Trophoblast cell (in vitro differentiated cells and primary cell): ENCODE data around the gene PAM16.
A peak's percentile ranks its signal among the peaks of the same experiment; 100 is the strongest.

Source experiments
- DNase-seq, 2 donors: peaks; one replicate each; pipeline ENCODE4 v3.0.0-alpha.2; 2016
- H2AFZ ChIP-seq: 2 replicates; pipeline ENCODE4 v1.6.1; 2013; ENCODE audit warnings: low read length, moderate library complexity, mild to moderate bottlenecking; ENCODE audit not compliant: insufficient read depth, poor library complexity
- H2AK5ac ChIP-seq: 2 replicates; pipeline ENCODE4 v1.6.1; 2013; ENCODE audit warnings: mild to moderate bottlenecking, low read length
- H2BK120ac ChIP-seq: 2 replicates; pipeline ENCODE4 v1.6.1; 2013; ENCODE audit warnings: low read length, mild to moderate bottlenecking, moderate library complexity; ENCODE audit not compliant: insufficient read depth, poor library complexity
- H2BK12ac ChIP-seq: 2 replicates; pipeline ENCODE4 v1.6.1; 2013; ENCODE audit warnings: mild to moderate bottlenecking, low read length, moderate library complexity
- H2BK5ac ChIP-seq: 2 replicates; pipeline ENCODE4 v1.6.1; 2013; ENCODE audit warnings: low read length, low read depth, moderate library complexity, mild to moderate bottlenecking; ENCODE audit not compliant: poor library complexity
- H3K14ac ChIP-seq: 2 replicates; pipeline ENCODE4 v1.6.1; 2013; ENCODE audit warnings: mild to moderate bottlenecking, low read length
- H3K18ac ChIP-seq: 2 replicates; pipeline ENCODE4 v1.6.1; 2013; ENCODE audit warnings: mild to moderate bottlenecking, low read length
- H3K23ac ChIP-seq: 2 replicates; pipeline ENCODE4 v1.6.1; 2013; ENCODE audit warnings: low read length
- H3K27ac ChIP-seq: 2 replicates; pipeline ENCODE4 v1.5.1; 2013; ENCODE audit warnings: low read depth, mild to moderate bottlenecking, inconsistent platforms, low read length, moderate library complexity
- H3K27me3 ChIP-seq: 2 replicates; pipeline ENCODE4 v1.6.1; 2013; ENCODE audit warnings: inconsistent platforms, mild to moderate bottlenecking, low read length, moderate library complexity; ENCODE audit not compliant: insufficient read depth
- H3K36me3 ChIP-seq, 2 experiments: 1 replicate in 1 of 2; 2 replicates in 1 of 2; pipeline ENCODE4 v1.6.1; 2013; ENCODE audit warnings: low read length in 2 of 2, mild to moderate bottlenecking in 2 of 2, moderate library complexity in 1 of 2; ENCODE audit not compliant: insufficient read depth in 2 of 2, control insufficient read depth in 1 of 2
- H3K4ac ChIP-seq: 2 replicates; pipeline ENCODE4 v1.6.1; 2013; ENCODE audit warnings: low read depth, mild to moderate bottlenecking, low read length, moderate library complexity
- H3K4me1 ChIP-seq, 2 experiments: 1 replicate in 1 of 2; 2 replicates in 1 of 2; pipeline ENCODE4 v1.6.1; 2013; ENCODE audit warnings: low read length in 2 of 2, mild to moderate bottlenecking in 2 of 2, moderate library complexity in 1 of 2; ENCODE audit not compliant: insufficient read depth in 2 of 2, control insufficient read depth in 1 of 2
- H3K4me2 ChIP-seq: 2 replicates; pipeline ENCODE4 v1.6.1; 2013; ENCODE audit warnings: inconsistent platforms, mild to moderate bottlenecking, low read length, moderate library complexity
- H3K4me3 ChIP-seq: 2 replicates; pipeline ENCODE4 v1.5.1; 2013; ENCODE audit warnings: mild to moderate bottlenecking, low read depth, low read length, inconsistent platforms
- H3K79me1 ChIP-seq: one replicate; pipeline ENCODE4 v1.6.1; 2013; ENCODE audit warnings: low read length
- H3K79me2 ChIP-seq: 2 replicates; pipeline ENCODE4 v1.6.1; 2013; ENCODE audit warnings: low read length, mild to moderate bottlenecking; ENCODE audit not compliant: control insufficient read depth, insufficient read depth, poor library complexity
- H3K9ac ChIP-seq: 2 replicates; pipeline ENCODE4 v1.6.1; 2013; ENCODE audit warnings: mild to moderate bottlenecking, low read length
- H3K9me3 ChIP-seq: 2 replicates; pipeline ENCODE4 v1.6.1; 2013; ENCODE audit warnings: low read depth, mild to moderate bottlenecking, control low read depth, inconsistent platforms, low read length; ENCODE audit not compliant: insufficient read depth
- H4K12ac ChIP-seq: 2 replicates; pipeline ENCODE4 v1.6.1; 2013; ENCODE audit warnings: low read depth, mild to moderate bottlenecking, low read length, moderate library complexity
- H4K8ac ChIP-seq: 2 replicates; pipeline ENCODE4 v1.6.1; 2013; ENCODE audit warnings: low read depth, mild to moderate bottlenecking, low read length, moderate library complexity
- H4K91ac ChIP-seq: one replicate; pipeline ENCODE4 v1.6.1; 2013; ENCODE audit warnings: low read depth, mild to moderate bottlenecking, low read length, moderate library complexity
- WGBS: extraction: QIAGEN DNeasy Blood & Tissue Kit; methylation state at CpG from one replicate; pipeline ENCODE4 v1.1.7; 2013; ENCODE audit warnings: missing lambda C conversion rate; ENCODE audit not compliant: insufficient read length, insufficient coverage; ENCODE audit errors: extremely low coverage; 5-methylcytosine and 5-hydroxymethylcytosine counted together

Gene PAM16

DNA sequence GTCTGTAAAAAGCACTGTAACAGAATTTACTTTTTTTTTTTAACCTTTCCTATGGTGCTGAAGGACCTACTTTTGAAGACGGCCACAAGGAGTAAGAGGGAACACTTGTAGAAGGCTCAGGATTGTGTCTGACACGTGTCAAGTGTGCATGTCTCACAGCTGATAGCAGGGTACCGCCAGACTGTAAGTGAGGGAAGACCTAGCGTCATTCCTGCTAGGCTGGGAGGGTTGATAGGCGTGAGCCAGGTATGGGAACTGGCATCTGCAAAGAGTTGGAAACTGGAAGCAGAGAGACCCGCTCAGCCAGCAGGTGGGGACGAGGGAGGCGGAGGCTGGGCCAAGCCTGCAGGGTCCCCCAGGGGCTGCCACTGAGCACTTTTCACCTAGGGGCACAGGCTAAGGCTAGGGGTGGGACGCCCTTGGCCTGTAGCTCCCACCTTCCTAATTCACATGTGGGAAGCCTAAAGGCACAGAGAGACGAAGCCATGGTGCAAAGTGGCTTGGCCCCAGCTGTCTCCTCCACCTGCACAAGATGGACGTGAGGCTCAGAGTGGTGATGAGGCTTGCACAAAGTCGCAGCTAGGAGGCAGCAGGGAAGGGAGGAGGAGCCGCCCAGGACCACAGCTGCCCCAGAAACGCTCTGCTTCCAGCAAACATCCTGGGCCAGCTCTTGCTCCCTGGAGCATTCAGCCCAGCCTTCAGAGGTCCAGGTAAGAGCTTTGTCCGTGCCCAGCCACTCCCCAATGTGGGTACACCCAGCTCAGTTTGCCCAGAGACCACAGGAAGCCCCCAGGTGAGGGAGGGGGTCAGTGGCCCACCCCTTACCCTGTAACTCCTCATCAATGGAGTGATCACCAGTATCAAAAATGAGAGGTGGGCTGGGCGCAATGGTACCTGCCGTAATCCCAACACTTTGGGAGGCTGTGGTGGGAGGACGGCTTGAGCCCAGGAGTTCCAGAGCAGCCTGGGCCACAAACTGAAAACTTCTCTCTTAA lies 39.4 kb upstream of the PAM16 start:
- H2BK12ac ChIP-seq: peak overlapping the region; percentile 89
- H2BK120ac ChIP-seq: no peak overlapping the region
- peak overlapping the region; percentile 97 for H4K91ac ChIP-seq
- H3K4me1 ChIP-seq: peaks cover 70 to 80% of the 10 kb centered on the region in 2 experiments
- H3K27ac ChIP-seq: no peak overlapping the region
- H2BK5ac ChIP-seq: no peak overlapping the region
- H3K27me3 ChIP-seq: no peaks in the 10 kb centered on the region
- no peak overlapping the region for H2AFZ ChIP-seq
- H3K9ac ChIP-seq: no peak overlapping the region
- no peak overlapping the region for H3K23ac ChIP-seq
- no peak overlapping the region for H4K12ac ChIP-seq
- H3K4ac ChIP-seq: no peak overlapping the region
- no CpG with 5 or more reads among the region's 18 CpGs for WGBS
- H3K14ac ChIP-seq: no peak overlapping the region
- H3K4me3 ChIP-seq: no peak overlapping the region
- H3K36me3 ChIP-seq: peaks cover under 1 to 6% of the 10 kb centered on the region in 2 experiments
- peaks cover 22% of the 10 kb centered on the region for H3K79me2 ChIP-seq
- H3K4me2 ChIP-seq: no peak overlapping the region
- peak; percentile 58 to 69 for DNase-seq
- no peaks in the 10 kb centered on the region for H3K9me3 ChIP-seq
- H3K79me1 ChIP-seq: peaks cover 66% of the 10 kb centered on the region
- peak overlapping the region; percentile 31 for H2AK5ac ChIP-seq
- H4K8ac ChIP-seq: no peak overlapping the region
- no peak overlapping the region for H3K18ac ChIP-seq

DNA sequence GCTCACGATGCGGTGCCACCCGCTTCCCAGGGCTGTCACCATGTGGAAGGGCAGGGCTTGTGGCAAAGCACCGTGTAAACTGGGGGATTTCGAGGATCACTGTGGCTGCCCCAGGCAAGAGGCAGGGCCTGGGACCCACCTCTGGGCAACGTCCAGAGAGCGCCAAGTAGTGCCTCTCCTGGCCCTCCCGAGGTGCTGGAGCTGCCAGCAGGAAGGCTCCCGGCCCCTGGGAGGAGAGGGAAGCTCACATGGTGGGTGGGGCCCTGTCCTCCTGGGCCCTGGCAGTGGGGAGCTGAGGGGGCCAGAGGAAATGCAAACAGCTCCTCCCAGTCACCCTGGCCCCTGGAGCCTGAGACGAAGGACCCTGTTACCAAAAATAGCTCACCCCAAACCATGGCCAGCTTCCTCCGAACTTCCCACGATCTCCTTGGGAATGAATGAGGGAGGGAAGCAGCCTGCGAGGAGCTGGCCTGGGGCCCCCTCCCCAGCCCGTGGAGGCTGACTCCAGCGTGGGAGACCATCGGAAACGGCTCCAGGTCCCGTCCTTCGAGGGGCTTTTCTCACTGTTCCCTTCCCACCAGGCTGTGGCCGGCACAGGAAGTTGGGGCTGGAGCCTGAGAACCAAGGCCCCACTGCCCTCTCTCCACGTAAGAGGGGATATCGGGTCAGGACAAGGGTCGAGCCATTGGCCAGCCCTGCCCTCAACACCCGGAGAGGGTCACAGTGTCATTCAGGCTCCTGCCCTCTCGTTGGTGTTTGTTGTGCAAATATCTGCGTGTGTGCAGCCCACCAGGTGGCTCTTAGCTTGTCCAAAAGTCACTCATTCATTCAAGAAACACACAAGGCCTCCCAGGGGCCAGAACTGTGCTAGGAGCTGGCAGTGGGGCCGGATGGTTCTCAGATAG lies 38.2 kb upstream of the PAM16 start:
- Histone ChIP-seq H2AFZ (peak overlapping the region; percentile 57), H4K8ac (peak overlapping the region; percentile 87), H4K91ac (peak overlapping the region; percentile 97), H4K12ac (peak overlapping the region; percentile 61), H3K79me2 (peaks cover 21% of the 10 kb centered on the region), H3K9ac (peak overlapping the region; percentile 10), H2BK12ac (peak overlapping the region; percentile 89), H3K9me3 (peaks cover 2% of the 10 kb centered on the region), H3K4me2 (no peak overlapping the region), H3K4me1 (peaks cover 63 to 75% of the 10 kb centered on the region in 2 experiments), H3K23ac (no peak overlapping the region), H2AK5ac (peak overlapping the region; percentile 98), H3K4me3 (no peak overlapping the region), H3K4ac (peak overlapping the region; percentile 77), H3K79me1 (peaks cover 55% of the 10 kb centered on the region), H3K27ac (peak overlapping the region; percentile 82), H3K18ac (peak overlapping the region; percentile 94), H3K36me3 (peaks cover 5 to 9% of the 10 kb centered on the region in 2 experiments), H3K14ac (peak overlapping the region; percentile 98), H2BK5ac (peak overlapping the region; percentile 92), H3K27me3 (no peaks in the 10 kb centered on the region), H2BK120ac (peak overlapping the region; percentile 98)
- WGBS: no CpG with 5 or more reads among the region's 27 CpGs
- DNase-seq: no peak

DNA sequence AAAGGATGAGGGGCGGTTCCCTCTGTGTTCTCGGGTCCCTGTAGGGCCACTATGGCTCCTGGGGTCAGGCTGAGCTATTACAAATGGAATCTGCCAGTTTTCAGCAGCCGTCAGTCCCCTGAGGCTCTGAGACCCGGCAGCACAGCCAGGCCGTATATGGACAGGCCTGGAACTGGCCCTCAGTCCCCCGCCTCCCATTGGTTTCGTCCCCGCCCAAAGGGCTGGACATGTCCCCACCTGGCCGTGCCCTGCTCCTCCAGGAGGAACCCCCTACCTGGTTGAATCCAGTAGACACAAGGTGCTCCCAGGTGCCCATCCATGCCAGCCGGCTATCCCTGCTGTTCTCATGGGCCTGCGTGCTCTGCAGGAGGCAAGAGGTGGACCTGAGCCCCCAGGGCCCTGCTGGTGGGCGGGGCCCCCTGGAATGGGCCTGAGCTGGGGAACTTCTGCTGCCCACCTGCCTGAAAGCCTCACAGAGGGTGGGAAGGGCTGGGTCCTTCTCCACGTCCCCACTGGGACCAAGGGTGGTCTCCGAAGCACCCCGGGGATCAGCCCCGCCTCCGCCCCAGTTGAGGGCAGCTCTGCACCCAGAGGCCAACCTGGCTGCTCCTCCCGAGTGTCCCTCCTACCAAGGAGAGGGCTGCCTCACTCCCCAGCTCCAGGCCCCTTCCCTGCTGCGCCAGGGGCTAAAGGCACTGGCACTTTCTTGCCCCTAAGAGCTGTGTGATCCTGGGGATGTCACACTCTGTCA lies 37.3 kb upstream of the PAM16 start:
- peak overlapping the region; percentile 61 for H4K12ac ChIP-seq
- peak; percentile 75 to 79 for DNase-seq
- peak overlapping the region; percentile 82 for H3K27ac ChIP-seq
- no peak overlapping the region for H3K9ac ChIP-seq
- H3K27me3 ChIP-seq: no peaks in the 10 kb centered on the region
- peak overlapping the region; percentile 98 for H2BK120ac ChIP-seq
- H2AFZ ChIP-seq: peak overlapping the region; percentile 7
- no CpG with 5 or more reads among the region's 19 CpGs for WGBS
- H3K23ac ChIP-seq: no peak overlapping the region
- peaks cover 51% of the 10 kb centered on the region for H3K79me1 ChIP-seq
- H3K14ac ChIP-seq: peak overlapping the region; percentile 98
- H3K4me1 ChIP-seq: peaks cover 58 to 70% of the 10 kb centered on the region in 2 experiments
- no peak overlapping the region for H3K4me3 ChIP-seq
- peak overlapping the region; percentile 98 for H2AK5ac ChIP-seq
- H3K18ac ChIP-seq: peak overlapping the region; percentile 94
- H3K4ac ChIP-seq: peak overlapping the region; percentile 77
- peak overlapping the region; percentile 92 for H2BK5ac ChIP-seq
- peak overlapping the region; percentile 97 for H4K91ac ChIP-seq
- H3K79me2 ChIP-seq: peaks cover 21% of the 10 kb centered on the region
- peaks cover 10 to 12% of the 10 kb centered on the region in 2 experiments for H3K36me3 ChIP-seq
- H4K8ac ChIP-seq: peak overlapping the region; percentile 87
- H3K4me2 ChIP-seq: peak overlapping the region; percentile 8
- peaks cover 2% of the 10 kb centered on the region for H3K9me3 ChIP-seq
- H2BK12ac ChIP-seq: peak overlapping the region; percentile 89
